IMR-90 (cell line): ENCODE data around the gene GNB5. TPM values are rescaled to one million over a fixed set of nuclear protein-coding genes. Genes with fewer than 3 reads are reported as not detected.
A peak's percentile ranks its signal among the peaks of the same experiment; 100 is the strongest.

Experiments used
- ATAC-seq: fragments of 200-7000 bp; cut with Tn5 transposase; 2 replicates; pipeline ENCODE4 v1.9.1; 2020; ENCODE audit warnings: low read depth, mild to moderate bottlenecking, moderate library complexity
- BruUV-seq: library from RNA; stranded (reverse); fragments of 400-500 nt; replicated peaks from 2 replicates; lab custom pipeline; 2021; lab: Mats Ljungman, UMichigan
- CTCF ChIA-PET: fragments of 300-600 bp; formaldehyde crosslinking; extraction: SDS; loops from one replicate; lab custom pipeline; 2021; ENCODE audit warnings: antibody characterized with exemption; lab: Yijun Ruan, JAX
- POLR2A ChIA-PET: fragments of 300-600 bp; sonication (Branson Sonifier 250); formaldehyde crosslinking; loops from one replicate; lab custom pipeline; 2022; ENCODE audit warnings: antibody characterized with exemption; ENCODE audit not compliant: unreplicated experiment; lab: Charles Lee
- DNase-seq: peaks from one replicate; pipeline ENCODE4 v3.0.0; 2013
- H2AFZ ChIP-seq: replicated peaks from 2 replicates; pipeline ENCODE3; 2013; ENCODE audit warnings: low read length, mild to moderate bottlenecking; ENCODE audit not compliant: poor library complexity
- H2AK5ac ChIP-seq: 2 replicates; pipeline ENCODE4 v1.6.1; 2013; ENCODE audit warnings: low read depth, low read length, inconsistent platforms
- H2AK9ac ChIP-seq: replicated peaks from 2 replicates; pipeline ENCODE3; 2013; ENCODE audit warnings: mild to moderate bottlenecking, low read depth, low read length, moderate library complexity; ENCODE audit not compliant: poor library complexity
- H2BK120ac ChIP-seq: 2 replicates; pipeline ENCODE4 v1.6.1; 2013; ENCODE audit warnings: low read depth, low read length, inconsistent platforms
- H2BK15ac ChIP-seq: 3 replicates; pipeline ENCODE4 v1.6.1; 2013; ENCODE audit warnings: low read depth, low read length, inconsistent platforms
- H2BK20ac ChIP-seq: 2 replicates; pipeline ENCODE4 v1.6.1; 2013; ENCODE audit warnings: low read depth, mild to moderate bottlenecking, inconsistent platforms, low read length, moderate library complexity
- H2BK5ac ChIP-seq: 2 replicates; pipeline ENCODE4 v1.6.1; 2013; ENCODE audit warnings: mild to moderate bottlenecking, low read depth, low read length, inconsistent platforms; ENCODE audit not compliant: poor library complexity, severe bottlenecking
- H3K14ac ChIP-seq: replicated peaks from 2 replicates; pipeline ENCODE4 v1.6.1; 2013; ENCODE audit warnings: low read depth, low read length, inconsistent platforms
- H3K18ac ChIP-seq: 2 replicates; pipeline ENCODE4 v1.6.1; 2013; ENCODE audit warnings: low read depth, low read length, control low read depth
- H3K23ac ChIP-seq: 2 replicates; pipeline ENCODE4 v1.6.1; 2013; ENCODE audit warnings: low read depth, low read length, inconsistent platforms
- H3K27ac ChIP-seq: 2 replicates; pipeline ENCODE4 v1.5.1; 2013; ENCODE audit warnings: mild to moderate bottlenecking, control low read depth, low read length; ENCODE audit not compliant: insufficient read depth
- H3K27me3 ChIP-seq: 2 replicates; pipeline ENCODE4 v1.6.1; 2013; ENCODE audit warnings: low read length; ENCODE audit not compliant: control insufficient read depth, insufficient read depth
- H3K36me3 ChIP-seq: 2 replicates; pipeline ENCODE4 v1.6.1; 2013; ENCODE audit warnings: low read length, mixed read lengths; ENCODE audit not compliant: control insufficient read depth, insufficient read depth
- H3K4ac ChIP-seq: 2 replicates; pipeline ENCODE4 v1.6.1; 2013; ENCODE audit warnings: low read depth, low read length, inconsistent platforms
- H3K4me1 ChIP-seq: 2 replicates; pipeline ENCODE4 v1.6.1; 2013; ENCODE audit warnings: low read length, mixed read lengths; ENCODE audit not compliant: control insufficient read depth, insufficient read depth
- H3K4me2 ChIP-seq: 2 replicates; pipeline ENCODE4 v1.6.1; 2013; ENCODE audit warnings: low read depth, mild to moderate bottlenecking, control low read depth, low read length, moderate library complexity
- H3K4me3 ChIP-seq: 2 replicates; pipeline ENCODE4 v1.5.1; 2013; ENCODE audit warnings: low read depth, mild to moderate bottlenecking, control low read depth, low read length, moderate library complexity; ENCODE audit not compliant: insufficient read depth
- H3K56ac ChIP-seq: 2 replicates; pipeline ENCODE4 v1.6.1; 2013; ENCODE audit warnings: low read length, inconsistent platforms; ENCODE audit not compliant: insufficient read depth; ENCODE audit errors: extremely low read depth
- H3K79me1 ChIP-seq, 2 experiments: 2 replicates each; pipeline ENCODE4 v1.6.1; 2013; ENCODE audit warnings: low read length in 2 of 2, inconsistent platforms in 1 of 2, low read depth in 1 of 2
- H3K9ac ChIP-seq: 2 replicates; pipeline ENCODE4 v1.6.1; 2013; ENCODE audit warnings: low read depth, low read length, control low read depth
- H3K9me1 ChIP-seq: 2 replicates; pipeline ENCODE4 v1.6.1; 2013; ENCODE audit warnings: low read length, inconsistent platforms; ENCODE audit not compliant: insufficient read depth
- H3K9me3 ChIP-seq: 2 replicates; pipeline ENCODE4 v1.6.1; 2013; ENCODE audit warnings: low read length; ENCODE audit not compliant: control insufficient read depth, insufficient read depth
- H4K20me1 ChIP-seq: 2 replicates; pipeline ENCODE4 v1.6.1; 2013; ENCODE audit warnings: low read length, inconsistent platforms; ENCODE audit not compliant: insufficient read depth
- H4K5ac ChIP-seq: 2 replicates; pipeline ENCODE4 v1.6.1; 2013; ENCODE audit warnings: mild to moderate bottlenecking, low read depth, low read length, control low read depth
- H4K8ac ChIP-seq, 2 experiments: 2 replicates each; pipeline ENCODE4 v1.6.1; 2013; ENCODE audit warnings: low read depth in 2 of 2, low read length in 2 of 2, control low read depth in 1 of 2, inconsistent platforms in 1 of 2
- H4K91ac ChIP-seq: 2 replicates; pipeline ENCODE4 v1.6.1; 2013; ENCODE audit warnings: low read depth, low read length, inconsistent platforms; ENCODE audit not compliant: insufficient read depth
- CEBPB ChIP-seq: IDR thresholded peaks from 2 replicates; pipeline ENCODE4 v1.6.1; 2012; ENCODE audit warnings: low read depth, low read length, improper control_type of control experiment
- FOS ChIP-seq: fragments of 150-350 bp; IDR thresholded peaks from 2 replicates; pipeline ENCODE4 v1.6.1; 2016; ENCODE audit warnings: low read depth, low read length
- MAFK ChIP-seq: IDR thresholded peaks from 2 replicates; pipeline ENCODE4 v1.6.1; 2012; ENCODE audit warnings: low read depth, low read length, improper control_type of control experiment
- NFE2L2 ChIP-seq: fragments of 150-350 bp; IDR thresholded peaks from 2 replicates; pipeline ENCODE4 v1.6.1; 2016; ENCODE audit warnings: low read depth, mild to moderate bottlenecking, low read length
- POLR2A ChIP-seq: IDR thresholded peaks from 2 replicates; pipeline ENCODE4 v1.6.1; 2012; ENCODE audit warnings: mild to moderate bottlenecking, low read depth, low read length
- RAD21 ChIP-seq: IDR thresholded peaks from 2 replicates; pipeline ENCODE4 v1.6.1; 2012; ENCODE audit warnings: low read length, improper control_type of control experiment
- RCOR1 ChIP-seq: IDR thresholded peaks from 2 replicates; pipeline ENCODE4 v1.6.1; 2012; ENCODE audit warnings: mild to moderate bottlenecking, low read length, improper control_type of control experiment; ENCODE audit not compliant: insufficient replicate concordance
- USF2 ChIP-seq: fragments of 150-350 bp; IDR thresholded peaks from 2 replicates; pipeline ENCODE4 v1.6.1; 2017; ENCODE audit warnings: mild to moderate bottlenecking, antibody characterized with exemption, low read length, low read depth
- WGBS, 2 experiments: methylation state at CpG; one replicate each; pipeline versions ENCODE4 v1.1.5 to v1.1.7; 2013; ENCODE audit warnings: missing lambda C conversion rate in 2 of 2; ENCODE audit not compliant: insufficient read length in 1 of 2; ENCODE audit errors: extremely low coverage in 2 of 2; 5-methylcytosine and 5-hydroxymethylcytosine counted together
- dilution Hi-C: fragments of 300-500 bp; cut with HindIII; formaldehyde crosslinking; loops from one replicate; pipeline ENCODE4 v1.14.3; 2018; ENCODE audit warnings: low sequenced_read_pairs; ENCODE audit not compliant: unreplicated experiment
- in situ Hi-C: fragments of 300-500 bp; cut with MboI; formaldehyde crosslinking; loops from 3 replicates; pipeline ENCODE4 v1.14.3; 2019; ENCODE audit warnings: low sequenced_read_pairs, inconsistent platforms, mixed read lengths
- intact Hi-C: fragments of 100-400 bp; cut with micrococcal nuclease; formaldehyde crosslinking; loops from 2 replicates; pipeline ENCODE4 v1.10.0; 2022
- polyA plus RNA-seq, 3 experiments: library from polyadenylated mRNA; depleted of rRNA; stranded (reverse); fragments of >200 nt; gene quantifications; 2 replicates each; pipeline ENCODE4 v1.2.3, GENCODE V29; 2012; ENCODE audit warnings: low replicate concordance in 1 of 3
- total RNA-seq: library from RNA; depleted of rRNA; stranded (reverse); fragments of >200 nt; gene quantifications from 2 replicates; pipeline ENCODE4 v1.2.3, GENCODE V29; 2012

Gene GNB5
- total and polyA plus RNA-seq, 2 of the 4 experiments (the other 2 are of a cell fraction) = 27.7 to 33.2 TPM

- Histone ChIP-seq H2BK5ac (peak overlapping the region; percentile 34), H4K8ac (no peak overlapping the region), H3K18ac (no peak overlapping the region; the same call in 1 of the 2 replicates), H3K27ac (no peak overlapping the region), H3K36me3 (no peaks in the 10 kb centered on the region), H3K9me3 (no peaks in the 10 kb centered on the region), H4K20me1 (no peaks in the 10 kb centered on the region), H3K56ac (no peak overlapping the region), H3K14ac (no peak overlapping the region), H2AFZ (no peak overlapping the region), H2AK5ac (no peak overlapping the region), H3K4me1 (peaks cover 22% of the 10 kb centered on the region), H2AK9ac (no peak overlapping the region), H3K4me2 (no peak overlapping the region), H3K4ac (no peak overlapping the region), H3K79me1 (peaks cover 0 to 11% of the 10 kb centered on the region in 2 experiments; a peak in 1 of 4 replicates), H3K9ac (no peak overlapping the region), H4K91ac (no peak overlapping the region), H2BK120ac (no peak overlapping the region), H3K9me1 (peaks cover 21% of the 10 kb centered on the region), H2BK20ac (no peak overlapping the region), H3K23ac (no peak overlapping the region), H3K27me3 (no peaks in the 10 kb centered on the region), H2BK15ac (no peak overlapping the region; the same call in 2 of the 3 replicates), H4K5ac (no peak overlapping the region), H3K4me3 (no peak overlapping the region)
- DNase-seq (peak; percentile 93), ATAC-seq (peak; percentile 66)
- TF ChIP-seq RAD21 = no peak
- no peak for TF ChIP-seq POLR2A
- 0 out of 2 replicates have a peak, but pooled peaks have one; percentile 30 for TF ChIP-seq USF2
- peak; percentile 81 for TF ChIP-seq RCOR1
- TF ChIP-seq CEBPB = peak; percentile 94
- peak; percentile 89 for TF ChIP-seq MAFK
- TF ChIP-seq FOS = peak; percentile 31; the same call in 1 of the 2 replicates
- peak; percentile 92 for TF ChIP-seq NFE2L2
- intact Hi-C loops = no loop called here
- in situ Hi-C loops = no loop called here
- no CpG with 5 or more reads among the region's 4 CpGs for WGBS, 2 experiments
- BruUV-seq = no TSS peak
- POLR2A ChIA-PET = no interaction called here
- dilution Hi-C loops = no loop called here
- CTCF ChIA-PET = no interaction called here
Observed at GRCh38 chr15:52095597-52096262, 95.5 kb downstream of the GNB5 start.
